GM18858 (cell line): Measurements from ENCODE around the gene BRCA1.
"Not testable (repeated sequence)": the region's sequence is repeated elsewhere in the genome, so short reads cannot be mapped to it uniquely, and the experiment has no call there.

Experiments
- ATAC-seq: cut with Tn5 transposase; IDR thresholded peaks from one replicate; pipeline ENCODE4 v1.9.1; 2021; ENCODE audit not compliant: unreplicated experiment

The BRCA1 gene

DNA sequence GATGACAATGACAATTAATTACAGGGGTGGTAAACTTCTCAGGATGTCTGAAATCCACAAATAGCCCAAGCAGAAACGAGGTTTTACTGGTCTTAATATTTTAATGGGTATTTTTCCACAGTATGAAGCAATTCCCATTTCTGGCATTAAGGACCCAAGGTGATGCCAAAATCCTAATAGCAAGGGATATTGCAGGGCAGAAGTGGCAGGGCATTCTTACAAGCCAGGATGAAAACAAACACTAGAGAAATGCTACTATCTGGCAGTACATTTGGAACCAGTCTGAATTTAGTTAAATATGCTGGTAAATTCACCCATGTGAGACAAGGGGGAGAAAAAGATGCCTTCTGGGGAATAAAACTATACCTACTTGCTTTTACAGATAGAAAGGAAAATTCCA, 54.9 kb downstream of the BRCA1 start:
- no peak for ATAC-seq

DNA sequence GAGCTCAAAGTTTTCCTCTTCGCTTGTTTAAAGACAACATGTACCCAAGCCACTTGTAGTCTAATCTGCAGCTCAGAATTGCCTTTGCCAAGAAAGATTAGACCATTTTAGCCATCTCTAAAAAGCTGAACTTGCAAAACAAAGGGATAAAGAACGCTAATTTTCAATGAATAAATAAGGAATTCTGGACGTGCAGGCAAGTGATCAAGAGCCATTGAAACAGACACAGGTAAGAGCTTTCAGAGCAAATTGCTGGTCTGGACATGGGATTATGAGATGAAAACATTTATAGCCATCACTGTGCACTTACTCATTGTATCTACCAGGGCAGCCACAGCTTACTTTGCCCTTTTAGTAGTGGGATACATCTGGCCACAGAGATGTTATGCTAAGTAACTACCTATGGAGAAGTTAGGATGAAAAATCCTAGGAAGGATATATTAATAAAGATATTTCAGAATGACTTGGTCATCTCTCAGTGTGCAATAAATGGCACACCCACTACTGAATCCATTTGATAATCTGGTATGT, 55.7 kb downstream of the BRCA1 start:
- ATAC-seq = no peak

DNA sequence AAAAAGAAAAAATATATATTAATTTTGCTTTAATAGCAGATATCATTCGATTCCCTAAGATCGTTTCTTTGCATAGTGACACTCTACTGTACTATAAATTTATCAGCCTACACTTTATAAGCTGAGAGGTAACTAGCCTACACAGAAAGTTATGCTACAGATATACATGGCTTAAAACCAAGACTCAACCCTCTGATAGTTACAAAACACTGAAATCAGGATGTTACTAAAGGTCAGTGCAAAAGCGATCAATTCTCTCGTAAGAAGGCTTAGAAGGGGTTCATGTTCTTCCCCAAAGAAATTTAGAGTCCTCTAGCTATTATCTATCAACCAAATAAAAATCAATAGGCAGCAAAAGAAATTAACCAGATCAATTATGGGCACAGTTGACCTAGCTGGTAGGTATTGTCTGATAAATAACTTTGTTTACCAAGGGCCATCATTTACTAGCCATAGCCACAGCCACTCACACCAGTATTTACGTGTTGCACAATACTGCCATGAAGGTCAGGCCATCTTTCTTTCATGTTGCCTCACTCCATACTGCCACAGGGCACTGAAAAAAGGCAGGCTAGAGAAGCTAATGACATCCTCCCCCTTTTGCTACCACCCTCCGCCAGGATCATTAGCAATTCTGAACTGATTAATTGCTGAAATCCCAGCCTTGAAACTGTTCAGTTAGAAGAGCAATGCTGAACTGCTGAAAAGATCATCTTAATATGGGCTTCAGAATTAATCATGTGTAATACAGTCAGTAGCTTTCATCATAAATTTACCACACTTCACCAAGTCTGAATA, 56.4 kb downstream of the BRCA1 start:
- ATAC-seq = no peak

GRCh38 chr17:43062984-43063638, 62.1 kb downstream of the BRCA1 start:
- no peak for ATAC-seq

DNA sequence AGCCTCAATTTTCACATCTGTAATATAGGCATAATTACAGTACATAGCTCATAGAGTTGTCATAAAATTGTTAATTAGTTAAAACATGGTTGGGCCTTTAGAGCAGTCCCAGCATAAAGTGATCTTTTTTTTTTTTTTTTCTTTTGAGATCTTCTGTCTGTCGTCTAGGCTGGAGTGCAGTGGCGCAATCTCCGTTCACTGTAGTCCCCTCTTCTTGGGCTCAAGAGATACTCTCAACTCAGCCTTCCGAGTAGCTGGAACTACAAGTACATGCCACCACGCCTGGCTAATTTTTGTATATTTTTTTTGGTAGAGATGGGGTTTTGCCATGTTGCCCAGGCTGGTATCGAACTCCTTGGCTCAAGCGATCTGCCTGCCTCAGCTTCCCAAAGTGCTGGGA, 69.1 kb downstream of the BRCA1 start:
- ATAC-seq = no peak

GRCh38 chr17:43053008-43053407, 72.2 kb downstream of the BRCA1 start:
- not testable (repeated sequence) for ATAC-seq

DNA sequence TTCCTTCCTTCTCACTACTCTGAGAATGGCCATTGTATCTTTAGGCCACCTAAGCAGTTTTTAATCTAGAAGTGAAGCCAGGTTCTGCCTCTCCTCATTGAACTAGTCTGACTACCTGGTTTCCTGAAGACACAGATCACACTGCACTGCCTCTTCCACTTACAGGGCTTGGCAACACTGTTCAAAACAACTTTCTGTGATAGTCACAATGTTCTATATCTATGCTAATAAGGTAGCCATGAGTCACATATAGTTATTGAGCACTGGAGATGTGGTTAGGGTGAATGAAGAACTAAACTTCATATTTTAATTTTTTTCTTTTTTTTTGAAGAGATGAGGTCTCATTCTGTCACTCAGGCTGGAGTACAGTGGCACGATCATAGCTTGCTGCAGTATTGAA, 73.2 kb downstream of the BRCA1 start:
- no peak for ATAC-seq

GRCh38 chr17:43044024-43044423, 81.1 kb downstream of the BRCA1 start:
- ATAC-seq = no peak

GRCh38 chr17:43043307-43043706, 81.9 kb downstream of the BRCA1 start:
- ATAC-seq = no peak

GRCh38 chr17:43042025-43042628, 83.0 kb downstream of the BRCA1 start:
- no peak for ATAC-seq

- ATAC-seq = no peak
These were observed 84.5 kb downstream of the BRCA1 start for GRCh38 chr17:43040655-43041054.

DNA sequence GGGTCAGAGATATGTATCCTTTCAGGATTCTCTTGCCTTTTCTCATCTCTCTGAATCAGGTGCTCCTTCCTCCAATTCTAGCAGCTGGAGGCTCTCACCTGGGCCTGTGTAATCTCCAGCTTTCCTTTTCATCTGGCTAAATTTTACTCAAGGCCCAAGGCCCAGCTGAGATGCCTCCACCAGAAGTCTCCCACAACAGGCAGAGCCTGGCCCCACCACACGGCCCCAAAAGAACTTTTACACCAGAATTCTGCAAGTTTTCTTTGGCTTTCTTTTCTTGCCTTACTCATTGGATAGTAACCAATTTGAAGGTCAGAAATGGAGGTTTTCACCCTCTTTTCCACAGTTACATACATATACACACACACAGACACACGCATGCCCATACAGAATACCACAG, 85.5 kb downstream of the BRCA1 start:
- no peak for ATAC-seq

DNA sequence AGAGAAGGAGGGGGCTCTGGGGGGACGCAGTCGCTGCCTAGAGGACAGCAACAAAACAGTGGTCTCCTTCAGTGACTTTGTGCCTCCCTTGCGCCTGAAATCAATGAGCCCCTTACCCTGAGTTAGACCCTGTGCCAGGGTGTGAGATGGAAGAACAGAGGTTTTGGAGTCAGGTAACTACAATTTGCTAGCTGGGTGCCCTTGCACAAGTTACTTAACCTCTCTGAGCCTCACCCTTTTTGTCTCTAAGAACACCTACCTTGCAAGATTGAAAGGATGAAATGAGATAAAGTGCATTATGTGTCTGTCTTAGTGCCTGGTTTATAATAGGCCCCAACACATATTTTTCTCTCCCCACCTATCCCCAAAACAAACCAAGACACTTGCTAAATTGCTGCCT, 90.3 kb downstream of the BRCA1 start:
- no peak for ATAC-seq

GRCh38 chr17:43033948-43034881, 90.9 kb downstream of the BRCA1 start:
- no peak for ATAC-seq

GRCh38 chr17:43031666-43032065, 93.5 kb downstream of the BRCA1 start:
- ATAC-seq = no peak

GRCh38 chr17:43030137-43030767, 94.9 kb downstream of the BRCA1 start:
- ATAC-seq = no peak

GRCh38 chr17:43028221-43028861, 96.8 kb downstream of the BRCA1 start:
- ATAC-seq = no peak

DNA sequence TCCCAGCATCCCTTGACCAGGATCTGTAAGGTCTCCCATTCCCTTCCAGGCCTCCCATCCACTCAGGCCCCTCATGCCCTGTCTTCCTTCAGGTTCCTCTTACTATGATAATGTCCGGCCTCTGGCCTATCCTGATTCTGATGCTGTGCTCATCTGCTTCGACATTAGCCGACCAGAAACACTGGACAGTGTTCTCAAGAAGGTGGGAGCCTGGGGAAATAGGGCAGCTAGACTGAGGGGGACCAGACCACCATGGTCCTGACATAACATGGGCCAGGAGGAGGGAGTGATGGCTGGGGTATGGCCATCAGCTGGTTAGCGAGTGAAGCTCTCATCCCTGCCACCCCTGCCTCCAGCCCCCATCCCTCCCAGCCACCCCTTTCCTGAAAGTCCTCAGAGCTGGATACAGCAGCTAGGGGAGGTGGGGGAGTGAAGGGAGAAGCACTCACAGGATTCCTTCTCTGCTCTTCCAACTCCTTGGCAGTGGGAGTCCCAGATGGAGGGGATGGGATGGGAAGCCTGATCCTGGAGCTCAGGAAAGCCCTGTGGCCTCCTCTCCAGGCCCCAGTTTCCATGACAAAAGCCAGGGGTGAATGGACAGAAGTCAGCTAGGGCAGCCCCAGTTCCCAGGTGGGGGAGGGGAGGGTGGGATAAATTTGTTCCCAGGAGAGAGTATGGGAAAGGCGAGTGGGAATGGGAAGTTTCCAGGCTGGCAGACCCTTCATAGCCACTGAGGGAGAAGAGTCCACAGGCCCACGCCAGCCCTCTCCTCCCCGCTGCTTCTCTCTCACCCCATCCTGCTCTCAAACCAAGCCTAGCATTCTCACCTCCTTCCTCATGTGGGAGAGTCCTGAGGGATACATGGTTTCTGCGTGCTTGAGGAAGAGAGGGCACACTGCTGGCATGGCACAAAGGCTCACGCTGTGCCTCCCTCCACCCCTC, 97.8 kb downstream of the BRCA1 start:
- ATAC-seq = no peak

DNA sequence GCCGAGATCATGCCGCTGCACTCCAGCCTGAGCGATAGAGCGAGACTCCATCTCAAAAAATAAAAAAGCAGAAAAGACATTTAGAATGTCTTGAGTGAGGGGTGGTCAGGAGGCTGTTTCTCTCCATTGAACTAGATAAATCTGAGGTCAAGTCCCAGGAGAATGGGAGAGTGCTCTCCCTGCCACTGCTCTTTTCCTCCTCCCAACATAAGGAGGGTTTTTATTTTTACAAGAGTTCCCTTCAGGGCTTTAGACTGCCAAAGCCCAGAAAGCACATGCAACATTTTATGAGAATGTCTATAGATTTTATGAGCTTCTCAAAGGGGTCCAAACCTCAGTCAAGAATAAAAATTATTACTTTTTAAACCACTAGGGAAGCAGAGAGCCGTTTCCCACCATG, 98.6 kb downstream of the BRCA1 start:
- no peak for ATAC-seq
